ENCODE data around the gene ZFHX3.

Gene ZFHX3

GRCh38 chr16:72956124-72957064 lies 91.5 kb downstream of the ZFHX3 start:
- no peak for DNase-seq (ENCODE audit: low read depth in 2 of 2, low spot score in 1 of 2)

DNA sequence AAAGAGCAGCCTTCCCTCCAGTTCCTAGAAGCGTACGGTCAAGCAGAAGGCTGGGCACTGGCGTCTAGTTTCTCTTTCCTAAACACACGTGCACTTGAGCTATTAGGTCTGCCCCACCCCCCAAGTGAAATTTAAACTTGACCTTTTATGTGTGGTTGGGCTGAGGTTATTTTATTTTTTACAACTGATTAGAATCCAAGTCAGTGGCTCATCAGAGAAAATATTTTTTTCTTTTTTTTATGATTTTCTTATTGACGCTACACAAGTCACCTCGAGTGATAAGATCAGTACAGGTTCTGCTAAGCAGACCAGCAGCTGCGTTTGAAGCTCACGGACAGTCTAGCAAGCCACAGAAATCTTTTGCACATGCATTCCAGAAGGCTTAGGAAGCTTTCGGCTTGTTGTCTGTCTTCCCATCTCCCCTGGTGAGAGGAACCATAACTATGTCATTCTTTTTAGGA lies 95.1 kb downstream of the ZFHX3 start:
- DNase-seq (ENCODE audit: low read depth in 2 of 2, low spot score in 1 of 2), result no peak

- no peak for DNase-seq (ENCODE audit: low read depth in 2 of 2, low spot score in 1 of 2)
Measured at GRCh38 chr16:72952404-72952803, 95.5 kb downstream of the ZFHX3 start.

DNA sequence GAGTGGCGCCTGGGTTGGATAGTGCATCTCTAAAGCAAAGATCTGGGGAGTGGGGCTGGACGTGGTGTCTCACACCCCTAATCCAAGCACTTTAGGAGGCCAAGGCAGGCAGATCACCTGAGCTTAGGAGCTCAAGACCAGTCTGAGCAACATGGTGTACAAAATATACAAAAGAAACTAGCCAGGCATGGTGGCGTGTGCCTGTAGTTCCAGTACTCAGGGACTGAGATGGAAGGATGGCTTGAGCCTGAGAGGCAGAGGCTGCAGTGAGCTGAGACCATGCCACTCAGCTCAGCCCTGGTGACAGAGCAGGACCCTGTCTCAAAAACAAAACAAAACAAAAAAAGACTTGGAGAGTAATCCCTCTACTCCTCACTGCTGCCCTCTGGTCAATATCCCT lies 96.0 kb downstream of the ZFHX3 start:
- DNase-seq (ENCODE audit: low read depth in 2 of 2, low spot score in 1 of 2), result no peak

GRCh38 chr16:72950669-72951068 lies 97.3 kb downstream of the ZFHX3 start:
- DNase-seq (ENCODE audit: low read depth in 2 of 2, low spot score in 1 of 2), result no peak

DNA sequence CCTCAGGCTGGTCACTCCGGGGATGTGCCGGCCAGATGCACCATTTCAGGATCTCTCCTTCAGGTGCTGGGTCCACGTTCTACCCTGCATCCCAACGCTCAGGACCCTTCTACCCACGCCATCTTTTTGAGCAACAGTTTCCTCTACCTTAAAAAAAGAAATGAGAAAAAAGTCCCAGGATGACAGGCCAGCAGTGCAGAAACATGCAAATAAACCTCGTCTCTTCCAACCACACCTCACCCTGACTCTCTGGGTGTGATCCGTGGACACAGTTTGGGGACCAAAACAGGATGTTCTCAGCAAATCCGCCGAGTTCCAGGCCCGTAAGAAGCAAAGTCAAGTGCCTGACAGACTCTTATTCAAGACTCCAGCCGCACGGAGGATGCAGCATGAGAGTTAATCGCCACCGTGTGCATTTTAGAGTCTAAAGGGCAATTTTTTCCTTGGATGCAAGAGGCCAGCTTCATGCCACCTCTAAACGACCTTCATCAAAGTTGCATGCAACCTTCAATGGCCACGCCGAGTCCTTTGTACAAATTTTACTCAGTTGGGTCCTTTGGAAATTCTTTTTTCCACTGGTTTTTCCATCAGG lies 99.6 kb downstream of the ZFHX3 start:
- no peak for DNase-seq (ENCODE audit: low read depth in 2 of 2, low spot score in 1 of 2)

DNA sequence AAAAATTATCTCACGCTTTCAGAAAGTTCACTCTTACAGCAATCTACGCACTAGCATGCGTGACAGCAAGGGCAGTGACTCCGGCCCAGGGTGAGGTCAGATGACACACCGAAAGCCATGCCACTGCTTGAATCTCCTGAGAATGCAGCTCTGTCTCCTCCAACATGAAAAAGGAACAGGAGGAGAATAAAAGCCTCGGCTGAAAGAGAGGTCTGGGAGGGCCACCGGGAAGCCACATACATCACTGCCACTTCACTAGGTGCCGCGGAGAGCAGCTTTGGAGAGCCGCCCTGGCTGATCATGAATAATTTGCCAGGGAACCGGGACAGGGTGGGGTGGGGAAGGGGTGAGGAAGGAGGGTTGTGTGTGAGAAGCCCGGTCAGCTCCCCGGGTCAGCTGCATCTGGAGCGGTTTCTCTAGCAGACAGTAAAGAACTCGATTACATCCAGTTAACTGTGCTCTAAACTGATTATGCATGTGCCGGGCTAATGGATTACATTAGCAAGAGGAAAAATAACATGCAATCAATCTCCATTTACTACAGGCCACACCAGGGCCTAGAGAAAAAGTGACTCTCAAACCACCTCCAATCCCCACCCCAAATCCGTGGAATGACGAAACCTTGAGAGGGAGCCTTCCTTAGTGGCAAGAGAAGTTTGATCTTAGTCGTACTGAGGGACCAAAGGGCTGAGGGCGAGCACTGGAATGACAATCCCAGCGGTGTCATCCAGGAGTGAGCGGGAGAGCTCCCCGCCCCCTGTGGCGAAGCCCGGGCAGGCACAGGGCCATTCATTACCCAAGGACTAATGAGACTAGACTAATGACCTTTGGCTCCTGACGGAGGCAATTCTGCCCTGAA lies 100.3 kb downstream of the ZFHX3 start:
- no peak for DNase-seq (ENCODE audit: low read depth in 2 of 2, low spot score in 1 of 2)

- DNase-seq (ENCODE audit: low read depth in 2 of 2, low spot score in 1 of 2), result no peak
Measured at GRCh38 chr16:72946474-72947194, 101.3 kb downstream of the ZFHX3 start.

DNA sequence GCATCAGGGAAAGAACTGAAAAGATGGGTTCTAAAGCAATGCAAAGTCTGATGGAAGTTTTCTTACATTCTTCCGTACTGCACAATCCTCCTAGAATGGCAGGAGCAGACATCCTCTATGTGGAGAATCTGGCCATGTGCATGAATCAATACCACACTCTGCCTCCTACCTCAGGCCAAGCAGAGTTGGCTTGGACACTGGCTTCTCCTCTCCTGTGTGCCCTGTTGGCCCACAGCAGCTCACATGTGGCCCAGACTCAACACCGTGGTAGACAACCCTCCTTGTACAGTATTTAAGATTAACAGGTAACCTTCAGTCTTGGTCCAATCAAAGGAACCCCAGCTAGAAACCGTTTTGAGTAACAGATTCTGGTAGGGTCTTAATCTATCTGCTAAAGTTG lies 101.9 kb downstream of the ZFHX3 start:
- DNase-seq (ENCODE audit: low read depth in 2 of 2, low spot score in 1 of 2), result no peak

DNA sequence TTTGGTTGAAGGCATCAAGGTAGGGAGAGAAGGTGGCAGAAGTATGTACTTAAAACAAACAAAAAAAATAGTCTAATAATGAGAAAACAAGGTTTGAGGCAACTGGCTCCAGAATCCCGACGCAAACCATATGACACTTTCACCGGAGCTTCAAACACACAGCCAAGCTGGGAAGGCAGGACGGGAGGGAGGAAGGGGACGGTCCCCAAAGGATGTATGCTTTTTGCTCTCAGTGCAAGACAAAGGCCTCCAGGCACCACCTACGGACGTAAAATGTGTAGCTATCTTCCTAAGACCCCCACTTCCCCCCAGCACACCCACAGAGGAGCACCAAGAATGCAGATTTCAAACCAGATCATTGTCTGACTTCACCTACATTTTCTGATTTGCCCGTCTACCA lies 102.3 kb downstream of the ZFHX3 start:
- no peak for DNase-seq (ENCODE audit: low read depth in 2 of 2, low spot score in 1 of 2)

- DNase-seq (ENCODE audit: low read depth in 2 of 2, low spot score in 1 of 2), result no peak
Measured at GRCh38 chr16:72944757-72945485, 103.0 kb downstream of the ZFHX3 start.

DNA sequence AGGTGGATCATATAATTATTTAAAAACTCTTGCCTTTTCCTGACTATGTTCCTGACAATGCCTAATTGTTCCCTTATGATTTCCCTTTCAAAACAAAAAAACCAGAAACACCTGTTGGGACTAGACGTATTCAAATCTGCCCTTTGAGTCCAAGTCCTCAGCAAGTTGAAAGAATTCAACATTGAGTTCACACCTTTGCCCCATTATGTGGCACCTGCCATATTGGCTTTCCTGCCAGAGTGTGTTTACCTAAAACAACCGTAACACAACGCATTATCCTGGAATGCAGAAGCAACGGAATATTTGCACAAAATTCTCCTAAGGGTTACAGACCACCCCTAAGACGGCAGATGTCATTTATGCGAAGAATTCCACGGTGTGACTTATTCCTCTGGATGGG lies 105.9 kb downstream of the ZFHX3 start:
- DNase-seq (ENCODE audit: low read depth in 2 of 2, low spot score in 1 of 2), result no peak

DNA sequence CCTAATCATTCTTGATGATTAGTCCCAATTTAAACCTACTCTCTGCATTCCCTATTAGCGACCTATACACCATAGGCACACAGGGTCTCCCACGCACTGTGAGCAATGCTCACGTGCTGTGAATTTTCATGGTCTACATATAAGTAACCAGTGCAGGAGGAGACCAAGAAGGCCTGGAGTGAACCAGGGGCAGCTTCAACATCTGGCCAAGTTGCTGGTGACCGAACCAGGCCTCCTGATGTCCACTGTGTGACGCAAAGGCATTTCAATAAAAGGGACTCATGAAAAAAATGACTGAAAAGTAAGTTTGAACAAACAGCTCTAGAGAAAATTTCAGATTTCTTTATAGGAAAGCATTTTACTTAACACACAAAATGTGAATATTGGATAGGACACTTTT lies 107.0 kb downstream of the ZFHX3 start:
- DNase-seq (ENCODE audit: low read depth in 2 of 2, low spot score in 1 of 2), result no peak

GRCh38 chr16:72939247-72939646 lies 108.7 kb downstream of the ZFHX3 start:
- DNase-seq (ENCODE audit: low read depth in 2 of 2, low spot score in 1 of 2), result no peak

GRCh38 chr16:72938795-72939164 lies 109.1 kb downstream of the ZFHX3 start:
- no peak for DNase-seq (ENCODE audit: low read depth in 2 of 2, low spot score in 1 of 2)

- no peak for DNase-seq (ENCODE audit: low read depth in 2 of 2, low spot score in 1 of 2)
Measured at GRCh38 chr16:72937916-72938794, 109.8 kb downstream of the ZFHX3 start.

GRCh38 chr16:72937360-72937759 lies 110.6 kb downstream of the ZFHX3 start:
- DNase-seq (ENCODE audit: low read depth in 2 of 2, low spot score in 1 of 2), result no peak

GRCh38 chr16:72936408-72936807 lies 111.5 kb downstream of the ZFHX3 start:
- DNase-seq (ENCODE audit: low read depth in 2 of 2, low spot score in 1 of 2), result no peak

- DNase-seq (ENCODE audit: low read depth in 2 of 2, low spot score in 1 of 2), result no peak
Measured at GRCh38 chr16:72935896-72936295, 112.0 kb downstream of the ZFHX3 start.

Measured in stimulated activated CD8-positive, alpha-beta memory T cell treated with anti-CD3 and anti-CD28 coated beads, Interleukin-4, amount 100 ng/mL, for 4 hours (primary cell).